ENCODE data around the gene CRNN. TPM values are rescaled to one million over a fixed set of nuclear protein-coding genes. Genes with fewer than 3 reads are reported as not detected.

CRNN gene
- polyA plus RNA-seq, 2 of the 4 experiments (the other 2 are of a cell fraction): not detected

- H3K4me3 ChIP-seq: no peak overlapping the region
- H3K4me1 ChIP-seq: no peaks in the 10 kb centered on the region
- TF ChIP-seq NFE2L2 (conservative IDR thresholded peaks at IDR 0.05; ENCODE audit: low read length) (no peak), CBX2 (IDR thresholded peaks at IDR 0.05; ENCODE audit: borderline replicate concordance, low read depth) (no peak), MAFK (IDR thresholded peaks at IDR 0.05; ENCODE audit: partially characterized antibody) (no peak), CHD4 (IDR thresholded peaks at IDR 0.05; ENCODE audit: borderline replicate concordance) (no peak), ZSCAN20 (CRISPR knock-in tag; IDR thresholded peaks at IDR 0.05) (no peak), EHMT2 (IDR thresholded peaks at IDR 0.05; ENCODE audit: low read depth) (no peak), GATA3 (IDR thresholded peaks at IDR 0.05; ENCODE audit: borderline replicate concordance) (no peak), PHF8 (IDR thresholded peaks at IDR 0.05; ENCODE audit: borderline replicate concordance, low read depth) (no peak), RNF2 (IDR thresholded peaks at IDR 0.05; ENCODE audit: borderline replicate concordance, low read depth) (no peak), TP53 (CRISPR knock-in tag; IDR thresholded peaks at IDR 0.05) (no peak), NPAS2 (CRISPR knock-in tag; IDR thresholded peaks at IDR 0.05; ENCODE audit: borderline replicate concordance) (no peak), EP300 (IDR thresholded peaks at IDR 0.05) (no peak), E2F6 (IDR thresholded peaks at IDR 0.05; ENCODE audit: borderline replicate concordance, low read depth) (no peak), POLR2AphosphoS2 (conservative IDR thresholded peaks at IDR 0.05; ENCODE audit: low read length) (no peak)
- H3K27ac ChIP-seq: no peak overlapping the region
- DNase-seq (ENCODE audit: low read depth in 1 of 2, low spot score in 1 of 2) (no peak), ATAC-seq (no peak), FAIRE-seq (no peak)
- ChIA-PET POLR2A (no interaction called here), CTCF (interaction anchor here (0.5 to 3.4 kb wide), 5 partner anchors 12 to 105 kb away, joined by 3 to 16 read pairs (median 4); no protein-coding TSS in a partner anchor)
- WGBS (ENCODE audit: missing lambda C conversion rate): 42% methylated on average over 3 of the region's 3 CpGs
- H3K4me2 ChIP-seq: no peak overlapping the region
- no peaks in the 10 kb centered on the region for H3K9me3 ChIP-seq
Observed at GRCh38 chr1:152415454-152416227, 1.6 kb upstream of the CRNN start.

GRCh38 chr1:152412756-152413155, 1.3 kb downstream of the CRNN start:
- 24% methylated on average over 2 of the region's 2 CpGs for WGBS (ENCODE audit: missing lambda C conversion rate)
- POLR2A ChIA-PET: no interaction called here
- H3K9me3 ChIP-seq: no peaks in the 10 kb centered on the region
- ATAC-seq (no peak), DNase-seq (ENCODE audit: low read depth in 1 of 2, low spot score in 1 of 2) (no peak), FAIRE-seq (no peak)
- no peak overlapping the region for H3K27ac ChIP-seq
- no peaks in the 10 kb centered on the region for H3K4me1 ChIP-seq
- CTCF ChIA-PET: interaction anchor here (0.6 to 1.1 kb wide), 2 partner anchors 224 to 486 kb away, joined by 3 read pairs; no protein-coding TSS in a partner anchor
- H3K4me3 ChIP-seq: no peak overlapping the region
- TF ChIP-seq FOXS1 (CRISPR knock-in tag; IDR thresholded peaks at IDR 0.05) (no peak), JUN (IDR thresholded peaks at IDR 0.05) (no peak), CBX8 (IDR thresholded peaks at IDR 0.05) (no peak)
- H3K4me2 ChIP-seq: no peak overlapping the region

GRCh38 chr1:152411134-152411533, 2.9 kb downstream of the CRNN start:
- TF ChIP-seq ELK1 (IDR thresholded peaks at IDR 0.05; ENCODE audit: low read depth, low read length): no peak
- no peak for TF ChIP-seq NR3C1 (IDR thresholded peaks at IDR 0.05)
- TF ChIP-seq HOXB13 (CRISPR knock-in tag; IDR thresholded peaks at IDR 0.05; ENCODE audit: low read depth): no peak
- no peak for TF ChIP-seq EHMT2 (IDR thresholded peaks at IDR 0.05; ENCODE audit: low read depth)
- TF ChIP-seq CBX2 (IDR thresholded peaks at IDR 0.05; ENCODE audit: borderline replicate concordance, low read depth): no peak
- no peak for TF ChIP-seq POLR2AphosphoS2 (conservative IDR thresholded peaks at IDR 0.05; ENCODE audit: low read length)
- no peak for TF ChIP-seq BHLHE40 (IDR thresholded peaks at IDR 0.05; ENCODE audit: low read depth, low read length)
- TF ChIP-seq HDAC2 (IDR thresholded peaks at IDR 0.05): no peak
- TF ChIP-seq MAFK (IDR thresholded peaks at IDR 0.05; ENCODE audit: partially characterized antibody): no peak
- no peak for TF ChIP-seq HEYL (CRISPR knock-in tag; IDR thresholded peaks at IDR 0.05)
- no peak for TF ChIP-seq CEBPB (IDR thresholded peaks at IDR 0.05)
- TF ChIP-seq HMGXB4 (CRISPR knock-in tag; IDR thresholded peaks at IDR 0.05; ENCODE audit: borderline replicate concordance): no peak
- no peak for TF ChIP-seq EHF (CRISPR knock-in tag; IDR thresholded peaks at IDR 0.05)
- TF ChIP-seq MYC (IDR thresholded peaks at IDR 0.05; ENCODE audit: borderline replicate concordance, low read length): no peak
- TF ChIP-seq HOXB5 (CRISPR knock-in tag; IDR thresholded peaks at IDR 0.05): no peak
- no peak for TF ChIP-seq MAX (IDR thresholded peaks at IDR 0.05)
- TF ChIP-seq RAD21 (conservative IDR thresholded peaks at IDR 0.05 in 1 of 2, IDR thresholded peaks at IDR 0.05 in 1 of 2): no peak
- no peak for TF ChIP-seq RCOR1 (IDR thresholded peaks at IDR 0.05; ENCODE audit: low read depth, low read length)
- H3K4me2 ChIP-seq: no peak overlapping the region
- ChIA-PET POLR2A (no interaction called here), CTCF (interaction anchor here (1.8 kb wide), 1 partner anchor 12 kb away, joined by 8 read pairs; no protein-coding TSS in a partner anchor)
- H3K4me3 ChIP-seq: no peak overlapping the region
- 33% methylated on average over 1 of the region's 2 CpGs for WGBS (ENCODE audit: missing lambda C conversion rate)
- no peak overlapping the region for H3K27ac ChIP-seq
- no peaks in the 10 kb centered on the region for H3K4me1 ChIP-seq
- no peak for FAIRE-seq
- no peaks in the 10 kb centered on the region for H3K9me3 ChIP-seq
- no peak for ATAC-seq
- no peak for DNase-seq (ENCODE audit: low read depth in 1 of 2, low spot score in 1 of 2)

Data from A549 (cell line).